ENCODE measurements around the gene NTN5. TPM values are rescaled to one million over a fixed set of nuclear protein-coding genes. Genes with fewer than 3 reads are reported as not detected.

Gene NTN5
- total RNA-seq, 1 donor from 2014 or later: 0.81 TPM

DNA sequence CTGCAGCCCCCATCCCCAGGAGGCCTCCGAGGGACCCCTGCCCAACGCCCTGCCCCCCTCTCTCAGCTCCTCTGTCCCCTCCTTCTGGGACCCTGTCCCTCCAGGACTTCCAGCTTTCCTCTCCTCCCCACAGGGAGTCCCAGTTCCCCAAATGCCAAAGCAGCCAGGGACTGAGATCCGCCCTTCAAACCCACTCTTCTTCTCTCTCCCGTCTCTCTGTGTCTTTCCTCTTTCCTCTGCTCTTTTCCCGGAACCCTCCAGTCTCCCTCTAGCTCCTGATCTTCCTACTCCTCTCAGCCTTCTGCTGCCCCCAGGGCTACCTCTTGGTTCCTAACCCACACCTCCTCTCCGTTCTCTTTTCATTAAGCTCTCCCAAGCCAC is 27.2 kb downstream of the NTN5 start:
- intact Hi-C loops (cut with micrococcal nuclease): loop anchor here (5.0 kb wide), 2 partner anchors 327 to 807 kb away; partner anchors contain the start of genes ALDH16A1 and PIH1D1

DNA sequence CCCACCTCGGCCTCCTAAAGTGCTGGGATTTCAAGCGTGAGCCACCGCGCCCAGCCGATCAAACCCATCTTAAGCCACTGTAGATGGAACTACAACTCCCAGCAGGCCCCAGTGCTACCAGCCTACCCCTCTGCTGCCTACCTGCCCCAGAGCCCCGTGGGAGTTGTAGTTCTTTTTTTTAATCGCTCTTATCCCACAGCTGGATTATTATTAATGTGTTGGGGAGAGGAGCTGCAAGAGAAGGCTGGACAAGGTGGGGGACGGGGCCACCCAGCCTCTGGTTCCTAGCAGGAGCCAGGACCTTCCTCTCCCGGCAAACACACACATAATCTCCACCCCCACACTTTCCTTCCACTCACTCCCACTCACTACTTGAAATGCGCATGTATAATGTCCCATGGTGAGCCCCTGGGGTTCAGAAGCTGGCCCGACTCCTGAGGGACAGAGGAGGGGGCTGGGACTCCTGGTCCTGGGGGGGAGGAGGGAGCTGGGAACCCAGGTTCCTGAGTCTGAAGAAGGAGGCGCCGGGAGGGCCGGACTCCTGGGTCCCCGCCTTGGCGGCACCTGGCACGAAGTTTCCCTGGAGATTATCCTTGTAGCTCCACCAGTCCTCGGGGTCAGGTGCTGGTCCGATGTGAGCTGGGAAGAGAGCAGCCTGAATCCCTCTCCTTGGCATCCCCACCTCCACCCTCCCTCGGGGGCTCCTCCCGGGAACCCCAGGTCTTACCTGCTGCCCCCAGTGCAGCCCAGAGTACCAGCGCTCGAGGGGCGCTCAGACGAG is 27.8 kb downstream of the NTN5 start:
- intact Hi-C loops (cut with micrococcal nuclease): loop anchor here (1.0 to 5.0 kb wide), 3 partner anchors 227 to 807 kb away; partner anchors contain the start of genes ALDH16A1, PIH1D1 and PPP1R15A

DNA sequence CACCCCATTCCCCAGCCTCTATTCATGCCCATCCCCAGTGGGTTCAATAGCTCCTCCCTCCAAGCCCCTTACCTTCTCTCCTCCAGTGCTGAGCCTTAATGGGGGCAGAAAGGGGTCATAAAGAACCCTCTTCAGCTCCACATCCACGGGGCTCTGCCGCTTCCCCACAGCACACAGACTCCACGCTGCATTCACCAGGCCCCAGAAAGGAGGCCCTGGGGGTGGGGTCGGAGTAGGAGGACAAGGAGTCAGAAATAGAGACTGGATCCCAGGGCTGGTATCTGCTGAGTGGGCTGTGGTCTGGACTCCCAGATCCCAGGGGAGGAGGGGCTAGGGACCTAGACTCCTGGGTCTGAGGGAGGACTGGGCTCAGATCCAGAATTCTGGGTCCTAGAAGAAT is 28.5 kb downstream of the NTN5 start:
- intact Hi-C loops (cut with micrococcal nuclease): loop anchor here (1.0 kb wide), 1 partner anchor 228 kb away; the partner anchor contains the start of gene PPP1R15A

DNA sequence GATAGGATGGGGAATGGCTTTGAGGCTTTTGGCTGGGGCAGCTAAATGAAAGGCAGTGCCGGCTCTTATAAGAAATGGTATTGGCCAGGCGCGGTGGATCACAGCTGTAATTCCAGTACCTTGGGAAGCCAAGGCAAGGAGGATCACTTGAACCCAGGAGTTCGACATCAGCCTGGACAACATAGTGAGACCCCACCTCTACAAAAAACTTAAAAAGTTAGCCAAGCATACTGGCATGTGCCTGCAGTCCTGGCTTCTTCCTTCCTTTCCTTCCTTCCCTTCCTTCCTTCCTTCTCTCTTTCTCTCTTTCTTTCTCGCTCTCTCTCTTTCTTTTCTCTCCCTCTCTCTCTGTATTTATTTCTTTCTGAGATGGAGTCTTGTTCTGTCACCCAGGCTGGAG is 30.0 kb downstream of the NTN5 start:
- intact Hi-C loops (cut with micrococcal nuclease): no loop called here

DNA sequence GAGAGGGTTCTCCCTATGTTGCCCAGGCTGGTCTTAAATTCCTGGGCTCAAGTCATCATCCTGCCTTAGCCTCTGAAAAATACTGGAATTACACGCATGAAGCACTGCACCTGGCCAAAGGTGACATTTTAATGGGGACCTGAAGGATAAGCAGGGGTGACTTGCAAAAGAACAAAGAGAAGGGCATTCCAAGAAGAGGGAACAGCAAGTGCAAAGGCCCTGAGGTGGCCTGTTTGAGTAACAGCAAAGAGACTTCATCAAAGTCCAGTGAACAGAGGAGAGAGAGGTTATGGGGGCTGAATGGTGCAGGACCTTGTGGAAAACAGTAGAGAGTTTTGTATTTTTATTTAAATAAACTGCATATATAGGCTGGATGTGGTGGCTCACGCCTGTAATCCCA is 31.0 kb downstream of the NTN5 start:
- intact Hi-C loops (cut with micrococcal nuclease): no loop called here

DNA sequence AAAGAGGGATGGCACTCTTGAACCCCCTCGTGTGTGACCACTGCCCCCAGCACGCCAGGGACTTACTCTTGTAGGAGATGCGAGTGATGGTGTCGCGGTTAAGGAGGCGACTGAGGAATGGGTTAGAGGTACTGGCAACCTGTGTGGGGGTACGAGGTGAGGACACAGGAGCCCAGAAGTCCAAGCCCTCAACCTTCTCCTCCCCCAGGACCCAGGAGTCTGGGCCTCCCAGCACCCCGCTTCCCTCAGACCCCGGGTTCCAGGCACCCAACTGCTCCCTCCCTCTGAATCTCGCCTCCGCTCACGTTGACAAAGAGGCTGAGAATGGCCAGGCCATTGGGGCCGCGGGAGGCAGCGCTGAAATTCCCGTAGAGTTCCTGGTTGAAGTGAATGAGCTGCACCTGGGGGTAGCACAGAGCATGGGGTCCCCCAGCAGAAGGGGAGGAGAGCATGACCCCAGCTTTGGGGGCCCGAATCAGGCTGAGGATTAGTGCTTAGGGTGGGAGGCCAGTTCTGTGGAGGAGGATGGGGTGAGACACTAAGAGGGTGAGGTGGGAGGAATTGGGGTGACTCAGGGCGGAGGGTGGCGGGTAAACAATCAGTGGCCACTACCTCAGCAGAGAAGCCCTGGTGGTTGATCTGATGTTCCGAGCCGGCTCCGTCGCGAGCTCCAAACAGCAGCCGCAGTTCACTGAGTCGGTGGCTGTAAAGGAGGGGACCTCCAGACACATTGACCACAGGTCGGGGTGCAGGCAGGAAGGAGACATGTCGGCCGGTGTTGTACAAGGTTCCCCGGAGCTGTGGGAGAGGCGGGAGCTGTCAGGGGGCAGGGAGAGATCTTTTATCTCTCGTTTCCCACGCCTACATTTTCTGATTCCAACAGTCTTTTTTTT is 33.1 kb downstream of the NTN5 start:
- intact Hi-C loops (cut with micrococcal nuclease): loop anchor here (5.0 to 10.0 kb wide), 4 partner anchors 263 to 1385 kb away; partner anchors contain the start of genes C19orf73, CCDC9, NUCB1 and PPFIA3

DNA sequence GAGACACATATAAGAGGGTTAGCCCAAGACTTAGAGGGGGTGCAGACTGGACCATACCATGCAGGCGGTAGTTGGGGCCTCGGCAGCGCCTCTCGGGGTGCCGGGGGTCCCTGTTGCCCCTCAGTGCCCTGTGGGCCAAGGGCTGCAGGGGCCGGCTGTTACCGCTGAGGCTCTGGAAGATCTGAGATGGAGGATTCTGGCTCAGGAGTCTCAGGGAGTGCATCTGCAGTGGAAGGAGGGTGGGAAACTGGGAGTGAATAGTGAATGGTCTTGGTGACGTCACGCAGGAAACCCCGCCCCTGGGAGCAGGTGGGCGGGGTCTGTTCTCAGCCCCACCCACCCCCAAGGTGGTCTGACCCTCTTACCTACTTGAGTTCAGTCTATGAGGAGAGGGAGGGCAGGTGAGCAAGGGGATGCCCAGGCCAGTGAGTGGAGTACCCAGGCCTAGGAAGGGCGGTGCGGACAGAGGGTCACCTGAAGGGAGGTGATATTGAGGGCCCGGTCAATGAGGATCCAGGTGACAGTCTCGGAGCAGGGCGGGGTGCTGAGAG is 33.9 kb downstream of the NTN5 start:
- intact Hi-C loops (cut with micrococcal nuclease): loop anchor here (1.0 to 10.0 kb wide), 6 partner anchors 7 to 1384 kb away; partner anchors contain the start of genes C19orf73, CA11, CCDC9 and NUCB1

DNA sequence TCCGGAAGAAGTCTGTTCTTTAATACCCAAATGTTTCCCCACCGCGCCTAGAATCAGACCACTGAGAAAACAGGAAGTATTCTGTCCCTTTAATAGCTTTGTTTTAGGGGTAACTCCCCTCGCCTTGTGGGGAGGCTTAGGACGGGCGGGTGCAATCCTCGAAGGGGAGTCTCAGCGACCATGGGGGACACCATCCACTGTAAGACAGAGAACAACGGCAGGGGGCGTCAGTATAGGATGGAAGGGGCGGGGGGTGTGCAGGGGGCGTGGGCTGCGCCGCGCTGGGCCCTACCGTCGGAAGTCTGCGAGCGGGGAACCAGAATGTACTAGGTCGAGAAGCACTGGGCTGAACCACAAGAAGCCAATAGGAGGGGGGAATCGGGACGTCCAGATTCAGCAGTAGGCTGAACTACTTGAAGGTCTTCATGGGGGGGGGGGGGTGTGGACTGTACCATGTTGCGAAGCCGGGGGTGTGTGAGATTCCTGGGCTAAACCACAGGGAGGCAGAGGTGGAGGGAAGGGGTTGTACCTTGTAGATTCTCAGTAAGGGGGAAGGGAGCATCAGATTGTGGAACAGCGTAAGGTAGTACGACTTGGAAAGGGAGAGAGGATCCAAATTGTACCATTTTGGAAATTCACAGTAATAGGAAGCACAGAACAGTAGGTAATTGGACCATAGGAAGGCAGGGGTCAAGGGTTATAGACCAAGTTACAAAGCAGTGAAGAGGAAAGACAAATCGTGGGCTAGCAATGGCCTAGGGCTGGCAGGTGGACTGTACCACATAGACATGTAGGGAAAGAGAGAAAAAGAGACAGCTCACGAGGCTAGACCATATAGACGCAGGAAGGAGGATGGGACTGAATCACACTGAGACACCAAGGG is 34.6 kb downstream of the NTN5 start:
- intact Hi-C loops (cut with micrococcal nuclease): loop anchor here (1.0 to 10.0 kb wide), 13 partner anchors 8 to 1383 kb away; partner anchors contain the start of genes C19orf73, CA11, CCDC9 and CYTH2

DNA sequence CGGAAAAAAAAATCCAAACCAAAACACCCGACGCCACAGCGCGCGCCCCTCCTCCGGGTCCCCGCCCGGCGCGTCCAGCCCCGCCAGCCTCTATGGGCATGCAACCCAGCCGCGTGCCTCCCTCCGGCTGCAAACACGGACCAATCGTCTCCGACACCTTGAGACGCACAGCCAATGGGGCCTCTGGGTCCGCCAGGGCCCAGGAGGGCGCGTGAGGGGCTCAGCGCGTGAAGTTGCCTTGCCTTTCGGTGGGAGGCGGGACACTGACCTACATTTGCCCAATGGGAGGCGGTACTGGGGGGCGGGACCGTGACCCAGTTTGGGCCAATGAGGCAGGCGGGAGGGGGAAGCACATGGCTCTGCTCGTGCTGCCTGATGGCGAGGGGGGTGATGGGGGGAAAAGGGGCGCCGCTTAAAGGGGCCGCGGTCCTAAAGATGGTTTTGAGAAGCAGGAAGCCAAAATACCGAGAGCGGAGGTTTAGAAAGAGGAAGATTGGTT is 35.3 kb downstream of the NTN5 start:
- intact Hi-C loops (cut with micrococcal nuclease): loop anchor here (1.0 to 10.0 kb wide), 11 partner anchors 13 to 1383 kb away; partner anchors contain the start of genes C19orf73, CCDC9, CYTH2 and GYS1

DNA sequence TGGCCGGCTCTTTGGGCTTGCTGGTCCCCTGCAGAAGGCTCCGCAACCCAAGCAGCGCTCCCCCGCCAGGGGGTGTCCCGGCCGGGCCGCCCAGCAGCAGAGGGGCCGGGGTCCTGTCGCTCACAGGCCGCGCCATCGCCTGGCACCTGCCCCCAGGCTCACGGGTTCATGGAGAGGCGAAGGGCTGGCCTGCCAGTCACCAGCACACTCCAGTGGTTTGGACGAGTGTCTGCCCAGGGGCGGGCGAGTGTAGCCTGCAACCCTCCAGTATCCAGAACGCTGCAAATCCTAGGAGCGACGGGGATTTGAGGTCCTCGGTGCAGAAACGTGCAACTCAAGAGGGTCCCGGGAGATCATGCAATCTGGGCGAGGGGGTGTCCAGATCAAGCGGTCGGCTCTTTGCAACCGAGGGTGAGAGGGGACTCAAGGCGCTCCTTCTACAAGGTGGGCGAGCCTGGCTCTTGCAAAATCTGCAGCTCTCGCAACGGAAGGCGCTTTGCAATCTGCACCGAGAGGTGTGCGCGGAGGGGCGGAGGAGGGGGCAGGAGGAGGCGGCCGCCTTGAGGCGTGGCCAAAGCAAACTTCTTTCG is 35.9 kb downstream of the NTN5 start, which contains the start of gene DBP:
DBP (minus strand) TSS at position 521 of the 590 bp plus-strand sequence; CDS start at position 136, 385 bp downstream.
- intact Hi-C loops (cut with micrococcal nuclease): loop anchor here (1.0 to 10.0 kb wide), 11 partner anchors 13 to 1382 kb away; partner anchors contain the start of genes C19orf73, CCDC9, CYTH2 and GYS1

DNA sequence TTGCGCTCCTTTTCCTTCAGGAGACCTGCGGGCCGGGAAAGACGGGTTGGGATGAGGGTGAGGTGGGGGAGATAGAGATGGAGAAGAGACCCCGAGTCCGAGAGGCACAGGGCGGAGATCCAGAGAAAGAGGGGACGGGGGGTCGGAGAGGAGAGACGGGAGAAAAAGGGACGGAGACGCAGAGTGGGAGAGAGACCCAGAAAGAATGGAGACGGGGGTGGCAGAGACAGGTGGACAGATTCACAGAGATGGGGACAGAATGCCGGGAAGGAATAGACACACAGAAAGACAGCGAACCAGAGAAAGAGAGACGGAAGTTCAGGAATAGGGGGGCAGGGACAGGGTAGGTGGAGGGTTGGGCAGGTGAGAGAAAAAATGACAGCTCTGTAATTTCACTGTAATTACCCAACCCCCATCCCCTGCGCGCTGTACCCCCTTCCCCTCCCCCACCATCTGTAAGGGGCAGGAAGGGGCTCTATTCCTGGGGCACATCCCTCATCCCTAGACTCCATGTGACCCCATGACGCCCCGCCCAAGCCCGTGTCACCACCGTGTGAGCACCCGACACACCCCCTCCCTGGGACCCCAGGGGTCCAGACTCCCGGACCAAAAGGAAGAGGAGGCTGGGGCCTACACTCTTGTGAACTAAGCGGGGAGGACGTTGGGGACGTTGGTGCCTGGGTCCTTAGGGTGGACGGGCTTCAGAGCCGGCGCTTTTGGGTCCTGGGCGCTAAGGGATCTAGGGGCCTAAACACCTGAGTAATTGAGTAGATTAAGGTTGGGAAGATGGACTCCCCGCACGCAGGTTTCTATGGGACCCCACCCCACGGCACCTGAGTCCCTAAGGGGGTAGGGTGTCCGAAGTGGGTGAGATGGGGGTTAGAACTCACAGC is 36.6 kb downstream of the NTN5 start:
- intact Hi-C loops (cut with micrococcal nuclease): loop anchor here (2.0 to 10.0 kb wide), 5 partner anchors 266 to 1381 kb away; partner anchors contain the start of genes C19orf73, CCDC9, NUCB1 and PPFIA3

DNA sequence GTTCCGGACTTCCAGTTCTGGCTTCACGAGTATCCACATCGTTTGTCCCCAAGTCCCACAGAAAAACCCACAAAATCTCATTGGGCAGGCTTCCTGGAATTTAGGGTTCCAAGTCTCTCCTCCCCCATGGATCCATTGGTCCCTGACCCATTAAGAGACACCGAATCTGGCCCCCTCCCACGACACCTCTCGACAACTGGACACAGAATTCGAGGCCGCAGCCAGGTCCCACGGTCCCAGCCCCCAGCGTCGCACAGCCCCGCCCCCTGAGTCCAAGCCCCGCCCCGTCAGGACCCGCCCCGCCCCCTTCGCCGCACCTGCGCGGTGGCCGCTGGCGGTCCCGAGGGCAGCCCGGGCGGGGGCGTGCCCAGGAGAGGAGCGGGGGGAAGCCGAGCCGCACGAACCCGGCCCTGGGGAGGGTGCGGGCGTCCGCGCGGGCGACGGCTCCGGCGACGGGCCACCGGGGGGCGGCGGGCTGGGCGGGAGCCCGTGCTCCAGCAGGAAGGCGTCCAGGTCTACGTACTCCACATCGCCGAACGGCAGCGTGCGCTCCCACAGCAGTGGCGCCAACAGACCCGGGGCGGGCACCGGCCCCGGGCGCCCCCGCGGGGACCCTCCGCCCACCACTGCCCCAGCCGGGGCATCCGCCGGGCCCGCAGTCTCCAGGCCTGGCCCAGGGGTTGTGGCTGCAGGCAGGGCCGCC is 37.4 kb downstream of the NTN5 start:
- intact Hi-C loops (cut with micrococcal nuclease): loop anchor here (5.0 to 10.0 kb wide), 4 partner anchors 267 to 1381 kb away; partner anchors contain the start of genes C19orf73, CCDC9, NUCB1 and PPFIA3

DNA sequence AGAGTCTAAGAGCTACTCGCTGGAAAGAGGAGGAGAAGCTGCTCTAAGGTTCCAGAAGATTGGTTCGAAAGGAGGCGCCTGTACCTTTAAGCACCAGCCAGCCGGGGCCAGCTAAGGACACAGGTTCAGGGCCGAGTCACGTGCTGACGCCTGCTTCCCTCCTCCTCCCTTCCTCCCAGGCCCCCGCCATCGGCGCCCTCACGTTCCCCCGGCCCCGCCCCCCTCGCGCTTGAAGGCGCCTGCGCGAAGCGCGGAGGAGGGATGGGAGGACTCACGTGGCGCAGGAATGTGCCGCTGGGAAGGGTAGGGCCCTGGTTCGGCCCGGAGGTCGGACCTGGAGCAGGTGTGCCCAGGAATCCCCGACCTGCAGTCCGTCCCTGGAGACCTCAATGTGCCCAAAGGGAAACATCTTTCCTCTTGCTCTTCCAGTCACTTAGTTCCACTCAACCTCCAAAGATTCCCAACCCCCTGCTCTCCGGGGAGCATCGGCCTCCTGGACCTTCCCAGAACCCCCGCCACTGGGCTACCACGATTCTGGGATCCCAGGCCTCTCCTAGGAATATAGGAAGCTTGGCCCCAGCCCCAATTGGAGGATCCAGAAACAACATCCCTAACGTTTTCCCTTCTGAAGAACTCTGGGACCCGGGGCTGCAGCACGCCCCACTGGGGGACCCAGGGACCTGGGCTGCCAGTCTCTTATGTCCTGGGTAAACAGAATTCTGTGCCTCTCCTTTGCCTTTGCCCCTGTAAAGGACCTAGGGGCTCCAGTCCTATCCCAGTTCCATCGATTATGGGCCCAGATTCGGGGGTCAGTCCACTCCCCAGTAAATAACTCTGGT is 38.2 kb downstream of the NTN5 start:
- intact Hi-C loops (cut with micrococcal nuclease): loop anchor here (1.0 to 10.0 kb wide), 5 partner anchors 15 to 1380 kb away; partner anchors contain the start of genes C19orf73, CCDC9, NUCB1 and PPFIA3

DNA sequence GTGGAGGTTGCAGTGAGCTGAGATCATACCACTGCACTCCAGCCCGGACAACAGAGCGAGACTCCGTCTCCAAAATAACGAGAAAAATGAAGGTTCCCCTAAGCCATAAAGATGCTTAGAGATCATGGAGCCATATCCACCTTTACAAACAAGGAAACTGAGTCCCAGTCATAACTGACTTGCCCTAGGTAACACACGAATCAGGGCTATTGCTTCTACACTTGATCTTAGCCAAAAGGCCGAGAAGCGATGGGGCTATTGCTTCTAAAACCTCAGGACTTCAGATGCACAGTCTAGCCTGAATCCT is 38.8 kb downstream of the NTN5 start:
- intact Hi-C loops (cut with micrococcal nuclease): loop anchor here (1.0 to 10.0 kb wide), 2 partner anchors 15 to 1379 kb away; partner anchors contain the start of genes CCDC9, RPL18 and SPHK2

DNA sequence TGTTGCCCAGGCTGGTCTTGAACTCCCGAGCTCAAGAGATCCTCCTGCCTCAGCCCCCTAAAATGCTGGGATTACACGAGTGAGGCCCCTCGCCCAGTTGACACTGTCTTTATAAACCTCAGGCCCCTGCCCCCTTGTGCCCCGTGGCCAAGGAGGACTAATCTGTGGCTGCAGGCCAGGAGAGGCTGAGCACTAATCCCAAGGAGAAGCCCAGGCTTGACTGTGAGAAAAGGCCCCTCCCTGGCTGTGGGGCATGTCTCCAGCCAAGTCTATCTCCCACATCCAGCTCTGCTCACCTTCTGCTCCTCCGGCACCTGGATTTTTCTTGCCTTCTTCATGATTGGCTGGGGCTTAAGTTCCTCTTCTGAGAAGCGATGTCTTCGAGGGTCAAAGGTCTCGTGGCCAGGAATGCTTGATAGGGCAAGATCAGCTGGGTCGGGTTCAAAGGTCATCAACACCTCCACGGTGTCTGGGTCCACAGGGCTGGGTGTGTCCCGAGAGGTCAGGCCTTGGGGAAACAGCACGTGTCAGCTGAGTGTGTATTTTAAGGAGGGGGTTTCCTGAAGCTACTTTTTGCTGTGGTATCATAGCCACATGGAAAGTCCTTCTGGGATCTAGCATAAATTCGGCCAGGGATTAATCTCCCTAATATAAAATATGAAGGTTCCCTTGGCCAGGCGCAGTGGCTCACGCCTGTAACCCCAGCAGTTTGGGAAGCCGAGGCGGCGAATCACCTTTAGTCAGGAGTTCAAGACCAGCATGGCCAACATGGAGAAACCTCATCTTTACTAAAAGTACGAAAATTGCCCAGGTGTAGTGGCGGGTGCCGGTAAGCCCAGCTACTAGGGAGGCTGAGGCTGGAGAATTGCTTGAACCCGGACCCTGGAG is 39.4 kb downstream of the NTN5 start:
- intact Hi-C loops (cut with micrococcal nuclease): loop anchor here (1.0 to 10.0 kb wide), 2 partner anchors 14 to 1379 kb away; partner anchors contain the start of genes CCDC9, RPL18 and SPHK2
